Liver (tissue), 3 donors: ENCODE data around the gene KHNYN.

ENCODE experiments used
- FOXA2 ChIP-seq: IDR thresholded peaks from 2 replicates; pipeline ENCODE4 v1.6.1; 2016; ENCODE audit warnings: antibody characterized with exemption
- HNF4A ChIP-seq, 2 donors: conservative IDR thresholded peaks; 2 replicates each; pipeline ENCODE4 v1.6.1; 2016; ENCODE audit warnings: antibody characterized with exemption in 2 of 2, mild to moderate bottlenecking in 2 of 2
- MAX ChIP-seq: IDR thresholded peaks from 2 replicates; pipeline ENCODE4 v1.6.1; 2016; ENCODE audit warnings: antibody characterized with exemption
- REST ChIP-seq: IDR thresholded peaks from 2 replicates; pipeline ENCODE4 v1.6.1; 2016; ENCODE audit warnings: antibody characterized with exemption, mild to moderate bottlenecking
- SP1 ChIP-seq: IDR thresholded peaks from 2 replicates; pipeline ENCODE4 v1.6.1; 2018; ENCODE audit warnings: antibody characterized with exemption, mild to moderate bottlenecking
- YY1 ChIP-seq: IDR thresholded peaks from 2 replicates; pipeline ENCODE4 v1.6.1; 2016; ENCODE audit warnings: antibody characterized with exemption, mild to moderate bottlenecking
- ZBTB33 ChIP-seq: IDR thresholded peaks from 2 replicates; pipeline ENCODE4 v1.6.1; 2016; ENCODE audit warnings: antibody characterized with exemption
- TF ChIP-seq, protein P1 (sequence below): fragments of 150-350 bp; IDR thresholded peaks from 2 replicates; pipeline ENCODE4 v1.5.1; 2017; ENCODE audit warnings: improper control_type of control experiment, low read depth, low read length; ENCODE audit not compliant: missing input control
- TF ChIP-seq, protein P2 (sequence below): IDR thresholded peaks from 2 replicates; pipeline ENCODE4 v1.6.1; 2016; ENCODE audit warnings: antibody characterized with exemption
- donor health status: healthy.
- donor health status: healthy.

DNA sequence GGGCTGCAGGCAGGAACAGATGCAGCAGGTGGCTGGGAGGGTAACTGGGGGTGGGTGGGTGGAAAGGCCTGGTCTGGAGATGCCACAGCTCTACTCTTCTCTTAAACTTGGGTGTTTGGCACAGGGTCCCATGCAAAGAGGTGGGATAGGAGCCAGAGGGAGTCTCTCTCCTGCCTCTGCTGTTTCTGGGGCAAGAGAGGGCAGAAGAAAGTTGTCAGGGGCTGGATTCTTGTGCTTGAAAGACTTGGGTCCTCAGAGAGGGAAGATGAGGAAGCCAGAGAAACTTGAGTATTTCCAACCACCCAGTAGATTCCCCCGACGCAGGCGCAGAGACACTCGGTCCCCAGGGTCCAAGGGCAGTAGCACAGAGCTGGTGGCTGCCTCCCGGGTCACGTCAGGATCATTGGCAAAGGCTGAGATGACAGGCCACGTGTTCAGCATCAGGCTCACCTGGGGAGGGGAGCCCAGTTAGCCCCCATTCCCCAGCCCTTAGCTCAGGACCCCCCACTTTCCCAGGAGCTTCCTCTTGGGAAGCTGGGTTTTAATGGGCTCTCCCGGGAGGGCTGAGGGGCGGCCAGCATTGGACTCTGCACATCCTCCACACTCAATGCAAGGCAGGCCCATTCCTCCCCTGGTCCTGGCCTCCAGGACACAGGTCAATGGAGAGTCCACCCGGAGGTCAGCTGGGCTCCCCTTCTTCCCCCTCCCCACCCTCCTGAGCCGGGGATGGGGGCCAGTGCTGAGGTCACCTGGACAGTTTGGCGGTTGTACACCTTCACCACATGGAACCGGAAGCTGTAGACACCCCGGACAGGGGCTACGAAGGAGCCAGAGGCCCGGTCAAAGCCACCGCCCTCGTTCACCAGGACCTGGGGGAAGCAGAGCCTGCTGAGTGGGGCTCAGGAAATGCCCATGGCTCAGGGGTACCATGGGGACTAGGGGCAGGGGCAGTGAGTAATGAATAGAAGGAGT, 1.9 kb upstream of the KHNYN start:
- TF ChIP-seq, protein P1, sequence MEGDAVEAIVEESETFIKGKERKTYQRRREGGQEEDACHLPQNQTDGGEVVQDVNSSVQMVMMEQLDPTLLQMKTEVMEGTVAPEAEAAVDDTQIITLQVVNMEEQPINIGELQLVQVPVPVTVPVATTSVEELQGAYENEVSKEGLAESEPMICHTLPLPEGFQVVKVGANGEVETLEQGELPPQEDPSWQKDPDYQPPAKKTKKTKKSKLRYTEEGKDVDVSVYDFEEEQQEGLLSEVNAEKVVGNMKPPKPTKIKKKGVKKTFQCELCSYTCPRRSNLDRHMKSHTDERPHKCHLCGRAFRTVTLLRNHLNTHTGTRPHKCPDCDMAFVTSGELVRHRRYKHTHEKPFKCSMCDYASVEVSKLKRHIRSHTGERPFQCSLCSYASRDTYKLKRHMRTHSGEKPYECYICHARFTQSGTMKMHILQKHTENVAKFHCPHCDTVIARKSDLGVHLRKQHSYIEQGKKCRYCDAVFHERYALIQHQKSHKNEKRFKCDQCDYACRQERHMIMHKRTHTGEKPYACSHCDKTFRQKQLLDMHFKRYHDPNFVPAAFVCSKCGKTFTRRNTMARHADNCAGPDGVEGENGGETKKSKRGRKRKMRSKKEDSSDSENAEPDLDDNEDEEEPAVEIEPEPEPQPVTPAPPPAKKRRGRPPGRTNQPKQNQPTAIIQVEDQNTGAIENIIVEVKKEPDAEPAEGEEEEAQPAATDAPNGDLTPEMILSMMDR = no peak
- TF ChIP-seq REST (no peak), HNF4A (conservative IDR thresholded peaks at IDR 0.05) (peak; percentile 48 to 56), YY1 (no peak), ZBTB33 (no peak), MAX (no peak), FOXA2 (no peak), SP1 (no peak)
- TF ChIP-seq, protein P2, sequence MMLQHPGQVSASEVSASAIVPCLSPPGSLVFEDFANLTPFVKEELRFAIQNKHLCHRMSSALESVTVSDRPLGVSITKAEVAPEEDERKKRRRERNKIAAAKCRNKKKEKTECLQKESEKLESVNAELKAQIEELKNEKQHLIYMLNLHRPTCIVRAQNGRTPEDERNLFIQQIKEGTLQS = no peak
